Breast epithelium (tissue), 3 donors: ENCODE data around the gene ACVR1.

ENCODE experiments used
- CTCF ChIP-seq, 3 donors: fragments of 450-650 bp; IDR thresholded peaks; one replicate each; pipeline ENCODE4 v1.5.1; 2016 to 2017; ENCODE audit warnings: antibody characterized with exemption in 3 of 3, mild to moderate bottlenecking in 3 of 3, moderate library complexity in 3 of 3
- POLR2A ChIP-seq: fragments of 450-650 bp; IDR thresholded peaks from one replicate; pipeline ENCODE4 v1.6.1; 2016; ENCODE audit warnings: antibody characterized with exemption, mild to moderate bottlenecking, moderate library complexity
- POLR2AphosphoS5 ChIP-seq, 3 donors: sonication (generic); formaldehyde crosslinking; IDR thresholded peaks; one replicate each; pipeline ENCODE4 v1.6.1; 2017; ENCODE audit warnings: antibody characterized with exemption in 3 of 3

GRCh38 chr2:157696036-157696435 is 180.1 kb downstream of the ACVR1 start:
- TF ChIP-seq CTCF (IDR thresholded peaks at IDR 0.05) (no peak), POLR2AphosphoS5 (IDR thresholded peaks at IDR 0.05) (no peak), POLR2A (no peak)
